Loucy (cell line): Measurements from ENCODE around the gene LYRM4.

Experiments used
- H2AFZ ChIP-seq: fragments of 200-600 bp; sonication (generic); 2 replicates; pipeline ENCODE4 v1.6.0; 2016; ENCODE audit warnings: antibody characterized with exemption, mild to moderate bottlenecking, low read length, moderate library complexity
- H3F3A ChIP-seq: fragments of 200-600 bp; 2 replicates; pipeline ENCODE4 v1.6.0; 2016; ENCODE audit warnings: antibody characterized with exemption, low read depth, mild to moderate bottlenecking
- H3K27me3 ChIP-seq: fragments of 200-600 bp; sonication (generic); 2 replicates; pipeline ENCODE4 v1.6.1; 2014; ENCODE audit warnings: low read length, mild to moderate bottlenecking; ENCODE audit not compliant: insufficient read depth, poor library complexity, severe bottlenecking
- H3K36me3 ChIP-seq: fragments of 200-600 bp; sonication (generic); 2 replicates; pipeline ENCODE4 v1.6.1; 2016; ENCODE audit warnings: low read length; ENCODE audit not compliant: insufficient read depth
- H3K4me1 ChIP-seq: fragments of 200-600 bp; sonication (generic); 2 replicates; pipeline ENCODE4 v1.5.1; 2014; ENCODE audit warnings: low read length, mild to moderate bottlenecking; ENCODE audit not compliant: insufficient read depth, poor library complexity, severe bottlenecking
- H3K4me2 ChIP-seq: fragments of 200-600 bp; sonication (generic); 2 replicates; pipeline ENCODE4 v1.6.0; 2014; ENCODE audit warnings: antibody characterized with exemption, low read length, low read depth, mild to moderate bottlenecking; ENCODE audit not compliant: poor library complexity, severe bottlenecking
- H3K4me3 ChIP-seq: fragments of 200-600 bp; sonication (generic); 2 replicates; pipeline ENCODE4 v1.5.1; 2014; ENCODE audit warnings: low read length, mild to moderate bottlenecking, mixed read lengths; ENCODE audit not compliant: poor library complexity, severe bottlenecking
- H3K79me2 ChIP-seq: fragments of 200-600 bp; sonication (generic); 2 replicates; pipeline ENCODE4 v1.6.1; 2014; ENCODE audit warnings: low read length; ENCODE audit not compliant: insufficient read depth
- H3K9ac ChIP-seq: fragments of 200-600 bp; sonication (generic); 2 replicates; pipeline ENCODE4 v1.6.0; 2014; ENCODE audit warnings: mild to moderate bottlenecking, low read depth, low read length, moderate library complexity; ENCODE audit not compliant: poor library complexity, severe bottlenecking
- H3K9me2 ChIP-seq: fragments of 200-600 bp; sonication (generic); replicated peaks from 2 replicates; pipeline ENCODE4 v1.6.1; 2016; ENCODE audit warnings: low read depth, low read length, mixed read lengths
- H3K9me3 ChIP-seq: fragments of 200-600 bp; sonication (generic); 2 replicates; pipeline ENCODE4 v1.6.1; 2014; ENCODE audit warnings: mild to moderate bottlenecking, antibody characterized with exemption, low read length, low read depth; ENCODE audit not compliant: insufficient read depth
- H4K20me1 ChIP-seq: fragments of 200-600 bp; sonication (generic); 2 replicates; pipeline ENCODE4 v1.6.0; 2014; ENCODE audit warnings: antibody characterized with exemption, low read length, mild to moderate bottlenecking; ENCODE audit not compliant: insufficient read depth, poor library complexity, severe bottlenecking
- CTCF ChIP-seq: fragments of 200-600 bp; sonication (generic); conservative IDR thresholded peaks from 2 replicates; pipeline ENCODE4 v1.5.1; 2014; ENCODE audit warnings: mild to moderate bottlenecking, antibody characterized with exemption, low read length
- EZH2phosphoT487 ChIP-seq: fragments of 200-600 bp; IDR thresholded peaks from 2 replicates; pipeline ENCODE4 v1.6.1; 2018; ENCODE audit warnings: antibody characterized with exemption, mild to moderate bottlenecking, moderate library complexity, borderline replicate concordance

LYRM4 gene

GRCh38 chr6:5208471-5208971, 52.2 kb downstream of the LYRM4 start:
- no peaks in the 10 kb centered on the region for H3K79me2 ChIP-seq
- no peak overlapping the region for H3K4me3 ChIP-seq
- no peaks in the 10 kb centered on the region for H4K20me1 ChIP-seq
- H2AFZ ChIP-seq = no peak overlapping the region
- H3K36me3 ChIP-seq = peaks cover 8% of the 10 kb centered on the region; the same call in 1 of the 2 replicates
- H3F3A ChIP-seq = no peaks in the 10 kb centered on the region
- H3K27me3 ChIP-seq = no peaks in the 10 kb centered on the region
- no peak overlapping the region for H3K4me2 ChIP-seq
- no peaks in the 10 kb centered on the region for H3K9me2 ChIP-seq
- TF ChIP-seq CTCF (no peak), EZH2phosphoT487 (no peak)
- no peaks in the 10 kb centered on the region for H3K9me3 ChIP-seq
- no peak overlapping the region for H3K9ac ChIP-seq
- H3K4me1 ChIP-seq = no peaks in the 10 kb centered on the region

GRCh38 chr6:5208057-5208456, 52.7 kb downstream of the LYRM4 start:
- H3K36me3 ChIP-seq = peaks cover 4% of the 10 kb centered on the region; the same call in 1 of the 2 replicates
- no peaks in the 10 kb centered on the region for H4K20me1 ChIP-seq
- H3K79me2 ChIP-seq = no peaks in the 10 kb centered on the region
- H3K9ac ChIP-seq = no peak overlapping the region
- H3F3A ChIP-seq = no peaks in the 10 kb centered on the region
- H3K4me1 ChIP-seq = no peaks in the 10 kb centered on the region
- H3K27me3 ChIP-seq = no peaks in the 10 kb centered on the region
- no peak overlapping the region for H3K4me2 ChIP-seq
- no peaks in the 10 kb centered on the region for H3K9me3 ChIP-seq
- H2AFZ ChIP-seq = no peak overlapping the region
- TF ChIP-seq CTCF = no peak
- no peak for TF ChIP-seq EZH2phosphoT487
- no peak overlapping the region for H3K4me3 ChIP-seq
- no peaks in the 10 kb centered on the region for H3K9me2 ChIP-seq

DNA sequence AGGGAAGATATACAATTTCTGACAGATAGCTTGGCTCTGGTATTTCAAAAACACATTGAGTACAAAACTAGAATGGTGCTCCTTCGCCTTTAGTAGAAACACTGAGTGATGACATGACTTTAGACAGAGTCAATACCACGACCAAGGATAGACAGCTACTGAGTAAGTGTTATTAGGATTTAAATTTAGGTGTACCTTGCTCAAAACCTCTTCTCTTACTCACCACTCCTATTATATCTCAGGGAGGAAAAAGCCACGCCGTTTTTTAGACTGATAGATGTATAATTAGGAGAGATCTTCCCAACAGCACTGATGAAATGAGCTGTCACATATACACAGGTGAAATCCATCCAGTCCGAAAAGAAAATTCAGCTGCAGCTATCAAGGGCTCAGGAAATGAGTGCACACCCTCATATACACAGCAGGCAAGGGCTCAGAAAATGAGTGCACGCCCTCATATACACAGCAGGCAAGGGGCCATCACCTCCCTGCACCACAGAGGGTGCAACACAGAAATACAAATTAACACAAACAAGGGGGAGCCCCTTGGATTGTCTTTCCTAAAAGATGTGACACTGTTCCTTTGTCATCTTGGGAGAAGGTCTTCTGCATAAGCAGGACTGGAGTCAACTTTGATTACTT, 53.7 kb downstream of the LYRM4 start:
- Histone ChIP-seq H3K36me3 (no peaks in the 10 kb centered on the region), H3K9me3 (no peaks in the 10 kb centered on the region), H3K4me1 (no peaks in the 10 kb centered on the region), H3K4me2 (no peak overlapping the region), H3K9me2 (no peaks in the 10 kb centered on the region), H4K20me1 (no peaks in the 10 kb centered on the region), H3F3A (no peaks in the 10 kb centered on the region), H3K27me3 (no peaks in the 10 kb centered on the region), H3K9ac (no peak overlapping the region), H3K79me2 (no peaks in the 10 kb centered on the region), H3K4me3 (no peak overlapping the region), H2AFZ (no peak overlapping the region)
- no peak for TF ChIP-seq EZH2phosphoT487
- TF ChIP-seq CTCF = no peak
